NCI-H2227 (cell line): ENCODE measurements around the gene TRPM1.

Experiments used
- DNase-seq: peaks from one replicate; lab custom pipeline; 2025; ENCODE audit not compliant: unreplicated experiment; lab: John Stamatoyannopoulos, UW

Gene TRPM1

GRCh38 chr15:31101262-31102038, at the start of gene TRPM1:
TRPM1 (minus strand) TSS chr15:31101725; CDS start chr15:31081355, 20,370 bp downstream.
- no peak for DNase-seq

- DNase-seq = no peak
These were observed 49.3 kb upstream of the TRPM1 start for GRCh38 chr15:31150732-31151231.

GRCh38 chr15:31149987-31150386, 48.5 kb upstream of the TRPM1 start:
- no peak for DNase-seq

- DNase-seq = no peak
These were observed 47.6 kb upstream of the TRPM1 start for GRCh38 chr15:31149088-31149505.

GRCh38 chr15:31148297-31149087, 47.0 kb upstream of the TRPM1 start:
- DNase-seq = no peak

GRCh38 chr15:31147944-31148296, 46.4 kb upstream of the TRPM1 start:
- no peak for DNase-seq

GRCh38 chr15:31147456-31147855, 45.9 kb upstream of the TRPM1 start:
- DNase-seq = no peak

- no peak for DNase-seq
These were observed 43.9 kb upstream of the TRPM1 start for GRCh38 chr15:31145271-31145911.

GRCh38 chr15:31141792-31142191, 40.3 kb upstream of the TRPM1 start:
- DNase-seq = no peak

GRCh38 chr15:31136607-31137328, 35.2 kb upstream of the TRPM1 start:
- no peak for DNase-seq

GRCh38 chr15:31136016-31136415, 34.5 kb upstream of the TRPM1 start:
- no peak for DNase-seq

- DNase-seq = no peak
These were observed 34.0 kb upstream of the TRPM1 start for GRCh38 chr15:31135523-31135922.

GRCh38 chr15:31133890-31134289, 32.4 kb upstream of the TRPM1 start:
- DNase-seq = no peak

- no peak for DNase-seq
These were observed 30.4 kb upstream of the TRPM1 start for GRCh38 chr15:31131853-31132375.

- DNase-seq = peak; percentile 11
These were observed 29.2 kb upstream of the TRPM1 start for GRCh38 chr15:31130576-31131237.

- DNase-seq = no peak
These were observed 28.3 kb upstream of the TRPM1 start for GRCh38 chr15:31129769-31130303.

- DNase-seq = peak; percentile 50
These were observed 27.6 kb upstream of the TRPM1 start for GRCh38 chr15:31128919-31129768.

GRCh38 chr15:31128477-31128876, 27.0 kb upstream of the TRPM1 start:
- DNase-seq = no peak
